HepG2 (cell line): Measurements from ENCODE around the gene ATXN7L3. TPM values are rescaled to one million over a fixed set of nuclear protein-coding genes. Genes with fewer than 3 reads are reported as not detected.

Source experiments
- ARNTL ChIP-seq: sonication (generic); formaldehyde crosslinking; IDR thresholded peaks from 2 replicates; pipeline ENCODE4 v1.4.0; 2020; ENCODE audit warnings: mild to moderate bottlenecking, missing genetic modification reagents
- ATF1 ChIP-seq: IDR thresholded peaks from 2 replicates; pipeline ENCODE4 v1.6.1; 2016; ENCODE audit warnings: mild to moderate bottlenecking, control low read depth
- BATF2 ChIP-seq: sonication (generic); formaldehyde crosslinking; IDR thresholded peaks from 2 replicates; pipeline ENCODE4 v1.8.0; 2022; ENCODE audit warnings: mild to moderate bottlenecking, missing genetic modification reagents, moderate library complexity
- CCDC6 ChIP-seq: sonication (generic); formaldehyde crosslinking; IDR thresholded peaks from 2 replicates; pipeline ENCODE4 v1.8.1; 2022; ENCODE audit warnings: mild to moderate bottlenecking, missing genetic modification reagents, moderate library complexity
- FOXO4 ChIP-seq: sonication (generic); formaldehyde crosslinking; conservative IDR thresholded peaks from 2 replicates; pipeline ENCODE4 v1.8.1; 2023; ENCODE audit warnings: missing genetic modification reagents
- HOMEZ ChIP-seq: IDR thresholded peaks from 2 replicates; pipeline ENCODE4 v1.6.1; 2016; ENCODE audit warnings: low read depth
- SRSF1 ChIP-seq: fragments of 200-400 bp; formaldehyde crosslinking; optimal IDR thresholded peaks from 2 replicates; pipeline ENCODE3; 2017; ENCODE audit warnings: mild to moderate bottlenecking, low read depth, low read length, moderate library complexity
- ZBTB20 ChIP-seq: sonication (generic); formaldehyde crosslinking; IDR thresholded peaks from 2 replicates; pipeline ENCODE4 v1.8.1; 2023; ENCODE audit warnings: missing genetic modification reagents, low read depth, mild to moderate bottlenecking, borderline replicate concordance
- ZHX2 ChIP-seq, 2 experiments: sonication (generic) in 1 of 2; formaldehyde crosslinking in 1 of 2; IDR thresholded peaks; 2 replicates each; pipeline versions ENCODE4 v1.6.1 to v1.9.0; 2014 to 2022; ENCODE audit warnings: antibody characterized with exemption in 1 of 2, borderline replicate concordance in 1 of 2, inconsistent platforms in 1 of 2, low read depth in 1 of 2, missing genetic modification reagents in 1 of 2
- ZNF17 ChIP-seq: sonication (generic); formaldehyde crosslinking; IDR thresholded peaks from 2 replicates; pipeline ENCODE4 v1.5.0; 2020; ENCODE audit warnings: mild to moderate bottlenecking, missing genetic modification reagents
- ZNF510 ChIP-seq: sonication (generic); formaldehyde crosslinking; IDR thresholded peaks from 2 replicates; pipeline ENCODE4 v1.4.0; 2020; ENCODE audit warnings: low read depth, mild to moderate bottlenecking, missing genetic modification reagents
- polyA plus RNA-seq, 8 experiments: library from polyadenylated mRNA; depleted of rRNA in 3 of 8; stranded (reverse) in 7 of 8; unstranded in 1 of 8; fragments of >200 nt; fragmentation: Illumina TruSeq in 4 of 8; extraction: Trizol in 4 of 8; gene quantifications; 2 replicates each; pipeline versions ENCODE4 v1.2.1 to v1.2.3, GENCODE V29; 2011 to 2016; ENCODE audit warnings: low read depth in 4 of 8, missing spikeins in 1 of 8, mixed read lengths in 1 of 8; ENCODE audit not compliant: insufficient read depth in 1 of 8
- total RNA-seq, 5 experiments: library from RNA; depleted of rRNA; stranded (reverse); fragments of >200 nt; fragmentation: Illumina TruSeq; extraction: Trizol; gene quantifications; 2 replicates each; pipeline ENCODE4 v1.2.3, GENCODE V29; 2016; ENCODE audit warnings: low read depth in 1 of 5
- TF ChIP-seq, protein P1 (sequence below): sonication (generic); formaldehyde crosslinking; IDR thresholded peaks from 2 replicates; pipeline ENCODE4 v1.5.1; 2020; ENCODE audit warnings: mild to moderate bottlenecking, missing genetic modification reagents

ATXN7L3 gene
- total and polyA plus RNA-seq, 2 of the 13 experiments (the other 11 are each of a cell fraction or from before 2014, with no cell fraction given): 44.5 to 59.1 TPM

DNA sequence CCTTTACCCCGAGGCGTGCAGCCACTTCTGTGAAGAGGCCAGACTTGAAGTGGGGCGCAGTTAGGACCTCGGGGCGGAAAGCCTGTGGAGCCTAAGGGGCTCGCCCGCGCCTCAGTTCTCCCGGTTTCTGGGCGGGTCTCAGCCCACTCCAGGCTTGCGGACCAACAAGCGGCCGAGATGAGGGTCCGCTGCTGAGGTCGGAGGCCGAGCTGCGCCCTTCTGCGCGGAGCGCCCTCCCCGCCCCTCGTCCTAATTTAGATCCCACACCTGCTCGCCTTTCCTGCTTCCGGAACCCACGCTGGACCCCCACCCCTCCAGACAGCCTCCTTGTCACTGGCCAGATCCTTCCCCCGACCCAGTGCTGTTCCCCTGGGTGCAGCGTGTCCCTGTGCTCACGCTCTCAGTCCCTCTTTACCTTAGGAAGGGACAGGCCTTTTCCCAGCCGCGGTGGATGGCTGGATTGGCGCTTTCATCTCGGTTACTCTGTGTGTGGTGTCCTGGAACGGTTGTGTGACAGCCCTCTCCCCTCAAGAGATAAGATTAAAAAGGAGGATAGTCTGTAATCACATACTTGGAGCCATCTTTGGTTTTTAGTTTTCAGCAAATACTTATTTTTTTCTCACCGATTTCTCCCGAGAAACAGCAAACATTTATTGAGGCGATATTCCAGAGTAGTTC lies 933 bp upstream of the ATXN7L3 start (continued):
- TF ChIP-seq ZHX2 (IDR thresholded peaks at IDR 0.05; ENCODE audit: low read depth) (no peak), ZHX2 (CRISPR knock-in tag; IDR thresholded peaks at IDR 0.05; ENCODE audit: borderline replicate concordance) (no peak), HOMEZ (CRISPR knock-in tag) (no peak), SRSF1 (peak; percentile 61), ZNF510 (CRISPR knock-in tag) (no peak), ZNF17 (no peak), ZBTB20 (CRISPR knock-in tag) (0 out of 2 replicates have a peak, but pooled peaks have one; percentile 66), BATF2 (no peak), CCDC6 (CRISPR knock-in tag) (0 out of 2 replicates have a peak, but pooled peaks have one; percentile 11), ATF1 (no peak), FOXO4 (CRISPR knock-in tag) (no peak), ARNTL (CRISPR knock-in tag) (no peak)
- TF ChIP-seq, protein P1, sequence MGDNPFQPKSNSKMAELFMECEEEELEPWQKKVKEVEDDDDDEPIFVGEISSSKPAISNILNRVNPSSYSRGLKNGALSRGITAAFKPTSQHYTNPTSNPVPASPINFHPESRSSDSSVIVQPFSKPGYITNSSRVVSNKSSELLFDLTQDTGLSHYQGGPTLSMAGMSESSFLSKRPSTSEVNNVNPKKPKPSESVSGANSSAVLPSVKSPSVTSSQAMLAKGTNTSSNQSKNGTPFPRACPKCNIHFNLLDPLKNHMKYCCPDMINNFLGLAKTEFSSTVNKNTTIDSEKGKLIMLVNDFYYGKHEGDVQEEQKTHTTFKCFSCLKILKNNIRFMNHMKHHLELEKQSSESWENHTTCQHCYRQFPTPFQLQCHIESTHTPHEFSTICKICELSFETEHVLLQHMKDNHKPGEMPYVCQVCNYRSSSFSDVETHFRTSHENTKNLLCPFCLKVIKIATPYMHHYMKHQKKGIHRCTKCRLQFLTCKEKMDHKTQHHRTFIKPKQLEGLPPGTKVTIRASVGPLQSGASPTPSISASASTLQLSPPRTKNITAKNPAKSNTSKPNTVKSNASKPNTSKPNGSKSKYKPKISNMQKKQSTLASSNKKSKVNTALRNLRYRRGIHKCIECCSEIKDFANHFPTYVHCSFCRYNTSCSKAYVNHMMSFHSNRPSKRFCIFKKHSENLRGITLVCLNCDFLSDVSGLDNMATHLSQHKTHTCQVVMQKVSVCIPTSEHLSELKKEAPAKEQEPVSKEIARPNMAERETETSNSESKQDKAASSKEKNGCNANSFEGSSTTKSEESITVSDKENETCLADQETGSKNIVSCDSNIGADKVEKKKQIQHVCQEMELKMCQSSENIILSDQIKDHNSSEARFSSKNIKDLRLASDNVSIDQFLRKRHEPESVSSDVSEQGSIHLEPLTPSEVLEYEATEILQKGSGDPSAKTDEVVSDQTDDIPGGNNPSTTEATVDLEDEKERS (CRISPR knock-in tag): no peak; the same call in 1 of the 2 replicates
